Myometrial cell (primary cell): Measurements from ENCODE around the gene DCTD. TPM values are rescaled to one million over a fixed set of nuclear protein-coding genes. Genes with fewer than 3 reads are reported as not detected.

ENCODE experiments used
- total RNA-seq: library from RNA; depleted of rRNA; stranded (reverse); fragments of >200 nt; gene quantifications from 2 replicates; pipeline ENCODE4 v1.2.3, GENCODE V29; 2015

Gene DCTD
- total RNA-seq, result 115 and 135 TPM in 2 replicates

DNA sequence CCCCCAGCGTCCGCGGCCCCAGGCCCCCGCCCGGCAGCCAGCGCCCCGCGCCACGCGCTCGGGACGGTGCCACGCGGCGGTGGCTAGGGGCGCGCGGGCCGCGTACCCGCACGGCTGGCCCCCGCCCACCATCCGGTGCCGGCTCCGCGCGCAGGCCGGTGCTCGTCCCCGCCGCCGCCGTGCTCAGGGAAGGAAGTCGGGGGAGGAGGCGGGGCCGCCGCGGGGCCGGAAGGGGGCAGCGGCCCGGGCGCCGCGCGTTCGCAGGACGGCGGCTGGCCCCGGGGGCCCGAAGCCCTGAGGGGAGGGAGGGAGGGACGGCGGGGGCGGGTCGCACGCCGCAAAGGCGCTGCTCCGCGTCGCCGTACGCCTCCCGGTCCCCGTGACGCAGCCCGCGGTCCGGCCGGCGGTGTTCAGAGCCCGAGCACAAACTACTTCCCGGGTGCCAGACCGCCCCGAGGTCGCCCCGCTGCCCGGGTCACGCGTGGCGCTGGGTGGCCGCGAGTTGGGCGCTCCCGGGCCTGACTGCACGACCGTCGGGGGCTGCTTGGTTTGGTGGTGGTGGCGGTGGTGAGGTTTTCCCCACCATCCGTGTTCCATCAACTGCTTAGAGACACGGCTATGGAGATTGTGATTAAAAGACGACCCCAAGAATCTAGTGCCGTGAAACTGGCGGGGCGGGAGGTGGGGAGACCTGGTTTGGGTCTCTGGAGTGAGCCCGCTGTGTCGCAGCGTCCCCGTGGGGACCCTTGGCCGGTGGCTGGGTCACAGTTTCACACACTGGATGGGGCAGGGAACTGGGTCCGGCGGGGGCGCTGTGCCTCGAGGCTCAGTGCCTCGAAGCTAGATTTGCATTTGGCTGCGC lies at the start of gene DCTD:
Gene DCTD (minus strand): TSS at position 205 of the 862 bp plus-strand sequence. CDS start 1,818 bp downstream, outside the sequence.

Other genes starting within 250 kb of the DCTD start
- 15.6 and 19.0 TPM in 2 replicates for gene WWC2, start 181.9 kb upstream of the DCTD start, total RNA-seq